Stimulated activated CD8-positive, alpha-beta memory T cell treated with anti-CD3 and anti-CD28 coated beads, Interleukin-7, amount 100 ng/mL, for 24 hours (primary cell): Measurements from ENCODE around the gene KDM2B.

Source experiments
- DNase-seq: peaks from one replicate; pipeline ENCODE4 v3.0.0-alpha.2; 2020; ENCODE audit warnings: low read depth

KDM2B gene

DNA sequence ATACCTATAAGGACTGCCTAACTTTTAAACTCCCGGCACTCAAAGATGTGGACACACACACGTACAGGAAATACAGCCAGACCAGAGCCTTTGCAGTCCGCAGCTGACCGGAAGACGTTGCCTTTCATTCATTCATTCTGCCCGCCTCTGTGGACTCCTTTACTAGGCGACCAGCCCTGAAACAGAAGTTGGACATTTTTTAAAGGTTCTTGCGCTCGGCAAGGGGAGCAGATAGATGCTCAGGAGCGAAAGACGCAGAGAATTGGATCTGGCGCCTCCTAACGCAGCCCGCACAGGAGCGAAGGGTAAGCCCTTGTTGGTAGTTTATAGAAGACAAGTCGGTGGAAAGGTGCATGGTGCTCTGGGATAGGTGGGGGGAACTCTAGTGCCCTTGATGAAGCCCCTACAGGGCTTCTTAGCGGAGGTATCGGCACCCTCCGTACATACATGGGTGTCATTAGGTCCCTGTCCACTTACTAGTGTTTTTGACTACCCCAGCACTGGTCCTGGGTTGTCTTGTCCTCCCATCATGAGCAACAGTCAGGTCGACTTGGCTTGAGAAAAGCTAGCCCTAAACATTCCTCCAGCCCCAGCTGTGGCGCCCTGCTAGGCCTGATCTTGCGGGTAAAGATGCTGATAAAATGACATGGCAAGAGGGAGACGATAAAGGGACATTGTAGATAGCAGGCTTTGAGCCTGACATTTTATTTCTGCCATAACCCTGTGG, at the start of gene KDM2B:
TSS of gene KDM2B (minus strand) at position 65 of the 727 bp plus-strand sequence. CDS start 112 bp downstream, outside the sequence.
- DNase-seq: no peak

DNA sequence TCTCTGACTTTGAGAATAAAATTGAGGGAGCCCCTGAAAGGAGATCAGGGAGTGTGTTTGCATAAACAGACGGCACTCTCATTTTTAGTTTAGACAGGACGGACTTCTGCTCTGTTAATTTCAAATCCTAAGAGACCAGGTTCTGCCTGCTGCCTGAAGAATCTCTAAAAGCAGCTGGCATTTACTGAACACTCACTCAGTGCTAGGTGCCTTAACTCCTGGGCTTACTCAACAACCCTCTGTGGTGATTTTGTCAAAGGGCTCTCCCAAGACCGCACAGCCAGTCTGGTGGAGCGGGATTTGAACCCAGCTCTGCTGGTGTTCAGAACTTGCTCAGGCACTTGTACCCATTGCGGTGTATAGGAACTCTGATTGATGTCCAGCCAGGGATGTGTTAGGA, 47.7 kb upstream of the KDM2B start:
- DNase-seq: no peak

DNA sequence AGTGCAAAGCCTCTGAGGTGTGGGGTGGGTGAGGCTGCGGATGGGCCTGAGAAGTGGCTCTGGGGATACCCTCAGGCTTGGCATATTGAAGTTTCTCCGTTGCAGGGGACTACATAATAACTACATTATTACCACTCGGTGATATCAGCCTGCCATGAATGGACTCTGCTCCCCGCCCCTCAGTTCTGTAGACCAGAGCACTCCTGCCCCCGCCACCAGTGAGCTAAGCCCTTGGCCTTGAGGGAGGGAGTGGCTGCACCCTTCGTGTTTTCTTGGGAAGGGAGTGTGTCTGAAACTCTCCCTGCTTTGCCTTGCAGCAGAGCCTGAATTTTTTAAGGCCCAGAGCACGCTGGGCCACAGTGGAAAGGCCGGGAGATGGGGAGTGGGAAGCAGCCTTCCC, 47.2 kb upstream of the KDM2B start:
- DNase-seq: no peak

- DNase-seq: peak; percentile 72
These were observed 46.2 kb upstream of the KDM2B start for GRCh38 chr12:121626853-121627640.

DNA sequence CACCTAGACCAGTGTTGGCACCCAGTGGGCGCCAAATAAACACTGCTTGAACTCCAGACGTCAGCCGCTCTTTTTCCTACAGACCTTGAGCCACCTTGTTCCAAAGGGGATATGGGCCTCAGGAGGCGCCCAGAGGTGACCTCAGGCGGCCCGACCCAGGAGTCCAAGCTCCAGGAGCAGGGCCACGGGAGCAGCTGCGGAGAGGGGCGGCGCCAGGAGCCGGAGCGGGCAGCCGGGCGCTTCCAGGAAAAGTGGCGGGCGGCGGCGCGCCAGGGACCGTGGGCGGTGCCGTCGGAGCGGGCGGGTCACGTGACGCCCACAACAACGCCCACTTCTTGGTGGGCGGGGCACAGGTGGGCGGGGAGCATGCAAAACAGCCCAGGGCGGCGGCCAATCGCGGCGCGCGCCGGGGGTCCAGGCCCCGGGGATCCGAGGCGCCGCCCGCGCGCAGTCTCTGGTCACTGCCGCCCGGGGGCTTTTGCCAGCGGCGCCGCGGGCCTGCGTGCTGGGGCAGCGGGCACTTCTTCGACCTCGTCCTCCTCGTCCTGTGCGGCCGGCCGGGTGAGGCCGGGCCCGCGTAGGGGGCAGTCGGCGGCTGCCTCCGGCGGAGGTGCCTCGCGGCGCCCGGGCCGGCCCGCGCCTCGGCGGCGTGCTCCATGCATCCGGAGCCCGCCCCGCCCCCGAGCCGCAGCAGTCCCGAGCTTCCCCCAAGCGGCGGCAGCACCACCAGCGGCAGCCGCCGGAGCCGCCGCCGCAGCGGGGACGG, 45.4 kb upstream of the KDM2B start, which contains the start of gene ORAI1:
TSS of gene ORAI1 (plus strand) at position 444 of the 766 bp plus-strand sequence.
- DNase-seq: peak; percentile 93

DNA sequence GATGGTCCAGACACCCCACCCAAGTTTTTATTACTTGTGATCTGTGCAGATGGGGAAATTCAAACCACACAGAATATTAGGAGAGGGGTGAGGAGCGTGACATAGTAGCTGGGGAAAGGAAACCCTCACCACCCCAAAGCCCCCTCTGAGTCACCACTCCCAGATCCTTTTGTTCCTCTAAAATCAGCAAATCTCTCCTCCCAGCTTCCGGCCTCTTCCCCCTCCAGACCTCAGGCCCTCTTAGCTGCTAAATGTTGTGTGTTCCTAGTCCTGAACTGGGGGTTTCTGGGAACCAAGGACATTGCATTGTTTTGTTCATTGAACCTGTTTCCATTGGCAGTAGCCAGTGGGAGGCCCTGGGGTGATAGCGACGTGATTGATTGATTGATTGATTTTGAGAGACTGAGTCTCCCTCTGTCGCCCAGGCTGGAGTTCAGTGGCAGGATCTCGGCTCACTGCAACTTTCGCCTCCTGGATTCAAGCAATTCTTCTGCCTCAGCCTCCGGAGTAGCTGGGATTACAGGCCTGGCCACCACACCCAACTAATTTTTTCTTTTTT, 39.6 kb upstream of the KDM2B start:
- no peak for DNase-seq

DNA sequence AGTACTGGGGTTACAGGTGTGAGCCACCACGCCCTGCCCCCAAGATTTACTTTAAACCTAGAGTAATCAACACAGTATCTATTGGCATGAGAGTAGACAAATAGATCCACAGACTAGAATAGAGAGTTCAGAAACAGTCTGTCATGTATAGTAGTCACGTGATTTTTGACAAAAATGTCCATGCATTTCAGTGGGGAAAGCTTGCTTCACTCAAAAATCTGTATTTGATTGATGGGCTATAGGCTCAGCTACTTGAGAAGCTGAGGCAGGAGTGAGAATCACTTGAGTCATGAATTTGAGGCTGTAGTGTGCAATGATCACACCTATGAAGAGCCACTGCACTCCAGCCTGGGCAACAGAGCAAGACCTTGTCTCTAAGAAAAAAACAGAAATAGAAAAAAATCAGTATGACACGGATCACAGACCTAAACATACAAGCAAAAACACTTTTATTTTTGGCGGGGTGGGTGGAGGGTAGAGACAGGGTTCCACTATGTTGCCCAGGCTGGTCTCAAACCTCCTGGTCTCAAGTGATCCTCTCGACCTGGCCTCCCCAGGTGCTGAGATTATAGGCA, 37.9 kb upstream of the KDM2B start:
- no peak for DNase-seq

GRCh38 chr12:121614872-121615467, 34.1 kb upstream of the KDM2B start:
- no peak for DNase-seq

DNA sequence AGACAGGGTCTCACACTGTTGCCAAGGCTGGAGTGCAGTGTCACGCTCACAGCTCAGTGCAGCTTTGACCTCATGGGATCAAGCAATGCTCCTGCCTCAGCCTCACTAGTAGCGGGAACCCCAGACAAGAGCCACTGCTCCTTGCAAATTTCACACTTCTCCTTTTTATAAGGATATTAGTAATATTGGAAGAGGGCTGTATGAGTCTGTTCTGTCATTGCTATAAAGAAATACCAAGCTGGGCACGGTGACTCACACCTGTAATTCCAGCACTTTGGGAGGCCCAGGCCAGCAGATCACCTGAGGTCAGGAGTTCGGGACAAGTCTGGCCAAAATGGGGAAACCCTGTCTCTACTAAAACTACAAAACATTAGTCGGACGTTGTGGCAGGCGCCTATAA, 32.6 kb upstream of the KDM2B start:
- no peak for DNase-seq

GRCh38 chr12:121611306-121611705, 30.5 kb upstream of the KDM2B start:
- DNase-seq: no peak

- no peak for DNase-seq
These were observed 29.7 kb upstream of the KDM2B start for GRCh38 chr12:121610239-121611149.

GRCh38 chr12:121608301-121608700, 27.5 kb upstream of the KDM2B start:
- DNase-seq: no peak

DNA sequence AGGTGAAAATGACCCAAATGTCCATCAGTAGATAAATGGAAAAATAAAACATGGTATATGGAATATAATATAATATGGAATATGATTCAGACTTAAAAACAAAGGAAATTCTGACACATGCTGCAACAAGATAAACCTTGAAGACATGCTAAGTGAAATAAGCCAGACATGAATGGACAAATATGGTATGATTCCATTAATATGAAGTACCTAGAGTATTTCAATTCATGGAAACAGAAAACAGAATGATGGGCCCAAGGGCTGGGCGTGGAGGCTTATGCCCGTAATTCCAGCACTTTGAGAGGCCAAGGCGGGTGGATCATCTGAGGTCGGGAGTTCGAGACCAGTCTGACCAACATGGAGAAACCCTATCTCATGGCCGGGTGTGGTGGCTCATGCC, 22.8 kb upstream of the KDM2B start:
- DNase-seq: no peak

DNA sequence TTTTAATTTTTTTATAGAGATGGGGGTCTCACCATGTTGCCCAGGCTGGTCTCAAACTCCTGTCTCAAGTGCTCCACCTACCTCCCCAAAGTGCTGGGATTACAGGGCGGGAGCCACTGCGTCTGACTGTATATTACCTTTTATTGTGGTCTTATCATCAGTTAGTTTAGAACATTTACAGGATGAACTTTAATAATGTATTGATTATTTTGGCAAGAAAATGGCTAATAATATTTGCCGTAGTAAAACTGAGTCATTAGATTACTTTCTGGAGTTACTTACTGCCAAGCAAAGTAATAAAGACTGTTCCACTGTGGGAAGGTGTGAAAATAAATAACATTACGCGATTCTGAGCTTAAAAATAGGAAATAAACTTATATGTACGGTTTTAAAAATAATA, 21.9 kb upstream of the KDM2B start:
- DNase-seq: no peak

GRCh38 chr12:121600702-121601336, 20.0 kb upstream of the KDM2B start:
- no peak for DNase-seq

- DNase-seq: no peak
These were observed 15.7 kb upstream of the KDM2B start for GRCh38 chr12:121596526-121596925.

DNA sequence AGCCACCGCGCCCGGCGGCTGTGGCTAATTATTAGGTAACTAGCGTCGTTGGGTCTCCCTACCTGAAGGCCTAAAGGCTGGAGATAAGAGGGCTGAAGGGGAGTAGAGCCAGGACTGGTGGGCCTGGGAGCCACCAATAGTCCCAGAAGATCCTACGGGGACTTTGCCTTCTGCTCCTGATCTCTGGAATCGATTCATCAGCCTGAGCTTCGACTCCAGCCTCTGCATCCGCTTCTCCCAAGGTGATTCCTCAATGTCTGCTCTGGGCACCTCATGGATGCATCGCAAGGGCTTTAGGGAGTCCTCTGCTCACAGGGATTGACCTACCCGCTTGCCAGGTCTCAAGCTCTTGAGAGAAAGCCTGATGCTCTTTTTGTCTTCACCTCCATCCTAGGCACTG, 14.7 kb upstream of the KDM2B start:
- DNase-seq: no peak

- no peak for DNase-seq
These were observed 11.5 kb upstream of the KDM2B start for GRCh38 chr12:121592320-121592719.

DNA sequence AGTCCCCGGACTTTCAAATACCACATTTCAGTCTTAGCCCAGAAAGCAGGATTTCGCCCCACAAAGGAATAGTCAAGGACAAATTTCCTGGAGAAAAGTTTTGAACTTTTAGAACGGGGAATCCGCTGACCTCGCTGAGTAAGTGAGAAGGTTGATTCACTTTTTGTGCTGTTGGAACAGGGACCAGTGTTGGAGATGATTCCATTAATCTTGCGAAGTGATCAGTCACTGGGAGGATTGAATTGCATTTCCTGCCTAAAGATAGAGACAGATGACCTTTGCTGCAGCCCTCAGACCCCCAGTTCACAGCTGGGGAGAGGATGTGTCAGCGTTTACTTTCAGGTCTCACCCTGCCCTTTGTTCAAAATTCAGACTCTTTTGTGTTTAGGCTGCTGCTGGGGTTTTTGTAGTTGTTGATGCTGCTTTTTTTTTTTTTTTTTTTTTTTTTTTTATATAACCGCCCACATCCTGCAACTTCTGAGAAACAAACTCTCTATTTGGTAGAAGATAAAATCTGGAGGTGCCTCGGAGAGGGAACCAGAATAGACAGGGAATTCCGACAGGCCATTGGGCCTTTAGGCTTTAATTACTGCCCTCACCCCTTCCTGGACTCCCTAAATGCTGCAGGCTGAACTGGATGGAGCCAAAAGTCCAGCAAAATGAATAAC, 9.8 kb upstream of the KDM2B start:
- peak; percentile 22 for DNase-seq
